Measurements from ENCODE around the gene MVK.

The MVK gene

GRCh38 chr12:109553906-109554500 lies 19.6 kb upstream of the MVK start:
- Histone ChIP-seq H3K9me2 (ENCODE audit: low read depth, low read length) (no peaks in the 10 kb centered on the region), H3K4me1 (ENCODE audit: insufficient read depth, low read length, severe bottlenecking) (no peaks in the 10 kb centered on the region), H3K9ac (ENCODE audit: low read length) (no peak overlapping the region), H3K36me3 (ENCODE audit: insufficient read depth, low read length) (no peaks in the 10 kb centered on the region), H2AFZ (ENCODE audit: low read length) (no peak overlapping the region), H3K27me3 (ENCODE audit: insufficient read depth, low read length) (no peaks in the 10 kb centered on the region), H3K9me3 (ENCODE audit: low read length) (no peaks in the 10 kb centered on the region), H3K79me2 (ENCODE audit: insufficient read depth, low read length) (no peaks in the 10 kb centered on the region), H3F3A (ENCODE audit: insufficient read depth, low read length) (no peaks in the 10 kb centered on the region), H3K27ac (ENCODE audit: low read depth, low read length, poor library complexity, severe bottlenecking) (no peak overlapping the region), H3K4me2 (ENCODE audit: low read length) (no peak overlapping the region), H4K20me1 (ENCODE audit: insufficient read depth, low read length) (no peaks in the 10 kb centered on the region), H3K4me3 (ENCODE audit: low read depth, low read length, poor library complexity, severe bottlenecking) (no peak overlapping the region)
- TF ChIP-seq EZH2 (IDR thresholded peaks at IDR 0.05; ENCODE audit: borderline replicate concordance, low read length) (no peak), CTCF (IDR thresholded peaks at IDR 0.05; ENCODE audit: low read length) (no peak)

GRCh38 chr12:109554761-109555160 lies 18.8 kb upstream of the MVK start:
- H3K4me2 ChIP-seq (ENCODE audit: low read length) = no peak overlapping the region
- no peaks in the 10 kb centered on the region for H3K9me3 ChIP-seq (ENCODE audit: low read length)
- no peak overlapping the region for H2AFZ ChIP-seq (ENCODE audit: low read length)
- no peaks in the 10 kb centered on the region for H4K20me1 ChIP-seq (ENCODE audit: insufficient read depth, low read length)
- no peaks in the 10 kb centered on the region for H3K9me2 ChIP-seq (ENCODE audit: low read depth, low read length)
- H3K27ac ChIP-seq (ENCODE audit: low read depth, low read length, poor library complexity, severe bottlenecking) = no peak overlapping the region
- no peaks in the 10 kb centered on the region for H3K27me3 ChIP-seq (ENCODE audit: insufficient read depth, low read length)
- no peak overlapping the region for H3K9ac ChIP-seq (ENCODE audit: low read length)
- no peak overlapping the region for H3K4me3 ChIP-seq (ENCODE audit: low read depth, low read length, poor library complexity, severe bottlenecking)
- H3K4me1 ChIP-seq (ENCODE audit: insufficient read depth, low read length, severe bottlenecking) = no peaks in the 10 kb centered on the region
- TF ChIP-seq CTCF (IDR thresholded peaks at IDR 0.05; ENCODE audit: low read length) = no peak
- TF ChIP-seq EZH2 (IDR thresholded peaks at IDR 0.05; ENCODE audit: borderline replicate concordance, low read length) = no peak
- no peaks in the 10 kb centered on the region for H3K79me2 ChIP-seq (ENCODE audit: insufficient read depth, low read length)
- no peaks in the 10 kb centered on the region for H3F3A ChIP-seq (ENCODE audit: insufficient read depth, low read length)
- no peaks in the 10 kb centered on the region for H3K36me3 ChIP-seq (ENCODE audit: insufficient read depth, low read length)

- Histone ChIP-seq H3K79me2 (ENCODE audit: insufficient read depth, low read length) (no peaks in the 10 kb centered on the region), H3K9me3 (ENCODE audit: low read length) (no peaks in the 10 kb centered on the region), H4K20me1 (ENCODE audit: insufficient read depth, low read length) (no peaks in the 10 kb centered on the region), H3K27ac (ENCODE audit: low read depth, low read length, poor library complexity, severe bottlenecking) (no peak overlapping the region), H3F3A (ENCODE audit: insufficient read depth, low read length) (no peaks in the 10 kb centered on the region), H3K36me3 (ENCODE audit: insufficient read depth, low read length) (no peaks in the 10 kb centered on the region), H3K4me2 (ENCODE audit: low read length) (no peak overlapping the region), H3K9me2 (ENCODE audit: low read depth, low read length) (no peaks in the 10 kb centered on the region), H3K4me3 (ENCODE audit: low read depth, low read length, poor library complexity, severe bottlenecking) (no peak overlapping the region), H3K27me3 (ENCODE audit: insufficient read depth, low read length) (no peaks in the 10 kb centered on the region), H3K9ac (ENCODE audit: low read length) (no peak overlapping the region), H2AFZ (ENCODE audit: low read length) (no peak overlapping the region), H3K4me1 (ENCODE audit: insufficient read depth, low read length, severe bottlenecking) (no peaks in the 10 kb centered on the region)
- TF ChIP-seq CTCF (IDR thresholded peaks at IDR 0.05; ENCODE audit: low read length) (no peak), EZH2 (IDR thresholded peaks at IDR 0.05; ENCODE audit: borderline replicate concordance, low read length) (no peak)
These were observed 17.9 kb upstream of the MVK start for GRCh38 chr12:109555431-109556315.

All from OCI-LY1 (cell line).